ENCODE measurements around the gene ADAMTS16.

DNA sequence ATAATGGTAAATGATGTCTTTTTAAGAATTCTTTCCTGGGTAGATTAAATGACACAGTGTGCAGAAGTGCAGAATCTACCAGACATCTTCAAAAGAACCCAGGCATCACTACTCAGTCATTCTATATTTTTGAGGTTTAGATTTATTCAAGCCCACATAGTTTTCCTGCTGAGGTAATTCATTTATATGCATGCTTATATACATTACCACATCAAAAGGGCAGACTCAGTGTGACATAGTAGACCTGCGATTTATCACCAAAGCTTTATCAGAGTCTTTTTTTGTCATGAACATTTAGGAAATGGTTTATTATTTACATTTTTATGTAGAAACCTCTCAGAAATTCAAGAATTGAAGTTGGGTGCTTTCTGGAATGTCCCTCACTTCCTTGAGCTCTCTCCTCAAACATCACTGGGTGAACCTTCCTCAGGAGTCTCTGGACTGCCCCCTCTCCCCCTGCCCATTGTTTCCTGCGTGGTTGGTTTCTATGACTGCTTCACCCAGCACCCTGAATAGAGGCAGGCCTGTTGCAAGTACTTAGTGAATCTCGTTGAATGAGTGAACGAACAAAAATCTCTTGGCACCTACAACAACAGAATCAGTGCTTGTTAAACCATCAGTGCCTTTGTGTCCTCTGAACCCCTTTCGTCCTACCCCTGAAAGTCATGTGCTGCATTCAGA lies 42.5 kb downstream of the ADAMTS16 start:
- TF ChIP-seq, protein P1, sequence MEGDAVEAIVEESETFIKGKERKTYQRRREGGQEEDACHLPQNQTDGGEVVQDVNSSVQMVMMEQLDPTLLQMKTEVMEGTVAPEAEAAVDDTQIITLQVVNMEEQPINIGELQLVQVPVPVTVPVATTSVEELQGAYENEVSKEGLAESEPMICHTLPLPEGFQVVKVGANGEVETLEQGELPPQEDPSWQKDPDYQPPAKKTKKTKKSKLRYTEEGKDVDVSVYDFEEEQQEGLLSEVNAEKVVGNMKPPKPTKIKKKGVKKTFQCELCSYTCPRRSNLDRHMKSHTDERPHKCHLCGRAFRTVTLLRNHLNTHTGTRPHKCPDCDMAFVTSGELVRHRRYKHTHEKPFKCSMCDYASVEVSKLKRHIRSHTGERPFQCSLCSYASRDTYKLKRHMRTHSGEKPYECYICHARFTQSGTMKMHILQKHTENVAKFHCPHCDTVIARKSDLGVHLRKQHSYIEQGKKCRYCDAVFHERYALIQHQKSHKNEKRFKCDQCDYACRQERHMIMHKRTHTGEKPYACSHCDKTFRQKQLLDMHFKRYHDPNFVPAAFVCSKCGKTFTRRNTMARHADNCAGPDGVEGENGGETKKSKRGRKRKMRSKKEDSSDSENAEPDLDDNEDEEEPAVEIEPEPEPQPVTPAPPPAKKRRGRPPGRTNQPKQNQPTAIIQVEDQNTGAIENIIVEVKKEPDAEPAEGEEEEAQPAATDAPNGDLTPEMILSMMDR (IDR thresholded peaks at IDR 0.05 in 4 of 5, conservative IDR thresholded peaks at IDR 0.05 in 1 of 5) = no peak
- TF ChIP-seq POLR2A (IDR thresholded peaks at IDR 0.05) = no peak
